ENCODE results near the gene ATG4B. TPM values are rescaled to one million over a fixed set of nuclear protein-coding genes. Genes with fewer than 3 reads are reported as not detected.

The ATG4B gene
- total and polyA plus RNA-seq, 9 of the 15 experiments (the other 6 are each of a cell fraction or from before 2014, with no cell fraction given) = 5.9 to 58.8 (median 35.6) TPM

- TF ChIP-seq KDM5B (IDR thresholded peaks at IDR 0.05; ENCODE audit: insufficient replicate concordance, low read depth, low read length) (peak; percentile 46), E2F5 (CRISPR knock-in tag; IDR thresholded peaks at IDR 0.05) (no peak), FOXJ2 (tag; IDR thresholded peaks at IDR 0.05) (no peak), ZNF589 (CRISPR knock-in tag; IDR thresholded peaks at IDR 0.05; ENCODE audit: low read depth) (no peak), KAT2B (IDR thresholded peaks at IDR 0.05; ENCODE audit: low read depth, low read length) (no peak), ZNF785 (CRISPR knock-in tag; IDR thresholded peaks at IDR 0.05) (no peak), GATAD2B (IDR thresholded peaks at IDR 0.05; ENCODE audit: borderline replicate concordance) (0 out of 2 replicates have a peak, but pooled peaks have one; percentile 41), STAG1 (CRISPR knock-in tag; IDR thresholded peaks at IDR 0.05; ENCODE audit: borderline replicate concordance) (peak; percentile 57), HNRNPUL1 (IDR thresholded peaks at IDR 0.05; ENCODE audit: low read length) (no peak), KLF10 (CRISPR knock-in tag; IDR thresholded peaks at IDR 0.05) (no peak), KLF1 (tag; IDR thresholded peaks at IDR 0.05) (0 out of 2 replicates have a peak, but pooled peaks have one; percentile 29), ZNF311 (CRISPR knock-in tag; IDR thresholded peaks at IDR 0.05) (no peak), RNF219 (CRISPR knock-in tag; IDR thresholded peaks at IDR 0.05) (no peak), XRCC5 (IDR thresholded peaks at IDR 0.05; ENCODE audit: low read depth, low read length) (no peak), SLC30A9 (CRISPR knock-in tag; IDR thresholded peaks at IDR 0.05) (no peak)
Measured at GRCh38 chr2:241609859-241610793, 27.4 kb upstream of the ATG4B start (continued).
